Erythroblast (primary cell): Measurements from ENCODE around the gene APOA5.

ENCODE experiments used
- GATA1 ChIP-seq: IDR thresholded peaks from 2 replicates; pipeline ENCODE4 v1.6.1; 2011; ENCODE audit warnings: low read depth, mild to moderate bottlenecking, control low read depth, low read length, moderate library complexity
- POLR2A ChIP-seq: IDR thresholded peaks from 2 replicates; pipeline ENCODE4 v1.6.1; 2011; ENCODE audit warnings: mild to moderate bottlenecking, low read length

GRCh38 chr11:116826751-116827431 lies 35.2 kb upstream of the APOA5 start:
- TF ChIP-seq POLR2A (no peak), GATA1 (no peak)
